ENCODE data around the gene PPFIA4.

The PPFIA4 gene

DNA sequence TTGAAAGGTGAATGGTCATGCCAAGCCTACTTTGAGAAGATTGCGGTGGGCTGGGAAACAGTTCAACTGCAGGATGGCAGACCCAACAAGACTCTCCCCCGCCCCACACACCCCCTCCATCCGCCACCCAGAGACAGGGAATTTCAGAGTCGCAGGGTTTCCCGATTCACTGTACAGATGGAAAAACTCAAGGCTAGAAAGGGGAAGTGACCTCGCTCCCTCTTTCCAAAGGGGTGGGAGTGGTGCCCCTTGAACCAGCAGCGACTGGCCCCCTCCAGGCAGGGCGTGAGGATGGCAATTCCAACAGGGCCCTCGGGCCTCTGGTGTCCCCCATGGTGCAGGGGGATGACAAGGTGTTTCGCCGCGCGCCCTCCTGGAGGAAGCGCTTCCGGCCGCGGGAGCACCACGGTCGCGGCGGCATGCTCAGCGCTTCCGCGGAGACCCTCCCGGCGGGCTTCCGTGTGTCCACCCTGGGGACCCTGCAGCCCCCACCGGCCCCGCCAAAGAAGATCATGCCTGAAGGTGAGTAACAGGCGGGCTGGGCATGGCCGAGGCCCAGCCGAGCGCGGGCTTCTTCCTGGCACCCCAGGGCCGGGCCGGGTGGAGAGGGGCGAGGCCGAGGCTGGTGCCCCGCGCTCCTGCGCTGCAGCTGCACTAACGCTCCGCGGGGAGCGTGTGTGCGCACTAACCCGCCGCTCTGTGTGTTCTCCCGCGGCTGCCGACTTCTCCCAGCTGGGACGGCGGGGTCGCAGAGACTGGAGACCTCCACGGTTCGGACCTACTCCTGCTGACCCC is 49.1 kb downstream of the PPFIA4 start:
- no peak for DNase-seq
- Histone ChIP-seq H3F3A (ENCODE audit: insufficient read depth, low read length) (no peaks in the 10 kb centered on the region), H3K9me2 (replicated peaks; ENCODE audit: insufficient read depth, low read length) (no peaks in the 10 kb centered on the region), H3K4me3 (ENCODE audit: low read length) (no peak overlapping the region), H3K79me2 (ENCODE audit: low read length) (no peaks in the 10 kb centered on the region), H3K4me2 (ENCODE audit: low read depth, low read length) (no peak overlapping the region), H3K4me1 (ENCODE audit: low read length) (no peaks in the 10 kb centered on the region), H2AFZ (ENCODE audit: low read length) (no peak overlapping the region), H3K36me3 (replicated peaks; ENCODE audit: insufficient read depth, low read length) (no peaks in the 10 kb centered on the region), H3K9me3 (replicated peaks; ENCODE audit: insufficient read depth, low read length) (no peaks in the 10 kb centered on the region), H3K27me3 (replicated peaks; ENCODE audit: insufficient read depth, low read length) (no peaks in the 10 kb centered on the region), H3K27ac (ENCODE audit: low read length) (no peak overlapping the region), H4K20me1 (ENCODE audit: insufficient read depth, low read length) (no peaks in the 10 kb centered on the region), H3K9ac (ENCODE audit: low read length) (no peak overlapping the region)
- TF ChIP-seq EZH2 (optimal IDR thresholded peaks at IDR 0.05; ENCODE audit: low read depth, low read length) (no peak), EZH2phosphoT487 (IDR thresholded peaks at IDR 0.05; ENCODE audit: low read length) (no peak)
- TF ChIP-seq, protein P1, sequence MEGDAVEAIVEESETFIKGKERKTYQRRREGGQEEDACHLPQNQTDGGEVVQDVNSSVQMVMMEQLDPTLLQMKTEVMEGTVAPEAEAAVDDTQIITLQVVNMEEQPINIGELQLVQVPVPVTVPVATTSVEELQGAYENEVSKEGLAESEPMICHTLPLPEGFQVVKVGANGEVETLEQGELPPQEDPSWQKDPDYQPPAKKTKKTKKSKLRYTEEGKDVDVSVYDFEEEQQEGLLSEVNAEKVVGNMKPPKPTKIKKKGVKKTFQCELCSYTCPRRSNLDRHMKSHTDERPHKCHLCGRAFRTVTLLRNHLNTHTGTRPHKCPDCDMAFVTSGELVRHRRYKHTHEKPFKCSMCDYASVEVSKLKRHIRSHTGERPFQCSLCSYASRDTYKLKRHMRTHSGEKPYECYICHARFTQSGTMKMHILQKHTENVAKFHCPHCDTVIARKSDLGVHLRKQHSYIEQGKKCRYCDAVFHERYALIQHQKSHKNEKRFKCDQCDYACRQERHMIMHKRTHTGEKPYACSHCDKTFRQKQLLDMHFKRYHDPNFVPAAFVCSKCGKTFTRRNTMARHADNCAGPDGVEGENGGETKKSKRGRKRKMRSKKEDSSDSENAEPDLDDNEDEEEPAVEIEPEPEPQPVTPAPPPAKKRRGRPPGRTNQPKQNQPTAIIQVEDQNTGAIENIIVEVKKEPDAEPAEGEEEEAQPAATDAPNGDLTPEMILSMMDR (IDR thresholded peaks at IDR 0.05; ENCODE audit: low read length) = no peak

DNA sequence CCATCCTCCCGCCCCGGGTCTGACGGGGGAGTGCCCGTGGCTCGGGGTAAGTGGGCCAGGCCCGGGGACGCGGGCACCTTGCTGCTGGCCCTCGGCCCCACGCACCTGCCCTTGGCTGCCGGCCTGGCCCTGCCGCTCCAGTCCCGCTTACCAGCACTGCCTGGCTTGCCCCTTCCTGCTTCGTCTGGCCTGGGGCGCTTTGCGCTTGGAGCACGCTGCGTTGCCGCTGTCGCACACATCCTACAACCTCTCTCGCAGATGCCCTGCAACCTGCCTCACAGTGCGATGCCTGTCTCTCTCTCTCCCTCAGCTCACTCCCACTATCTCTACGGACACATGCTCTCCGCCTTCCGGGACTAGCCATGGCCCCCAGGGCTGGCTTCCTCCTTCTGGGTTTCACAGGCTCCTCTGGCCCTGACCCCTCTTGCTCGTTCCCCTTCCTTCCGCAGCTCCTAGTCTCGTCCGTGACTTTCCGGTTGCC is 49.8 kb downstream of the PPFIA4 start:
- H3K4me1 ChIP-seq (ENCODE audit: low read length) = no peaks in the 10 kb centered on the region
- no peaks in the 10 kb centered on the region for H3K9me2 ChIP-seq (replicated peaks; ENCODE audit: insufficient read depth, low read length)
- no peaks in the 10 kb centered on the region for H3K36me3 ChIP-seq (replicated peaks; ENCODE audit: insufficient read depth, low read length)
- no peak overlapping the region for H3K27ac ChIP-seq (ENCODE audit: low read length)
- H3K9me3 ChIP-seq (replicated peaks; ENCODE audit: insufficient read depth, low read length) = no peaks in the 10 kb centered on the region
- DNase-seq = no peak
- no peak overlapping the region for H3K4me2 ChIP-seq (ENCODE audit: low read depth, low read length)
- no peaks in the 10 kb centered on the region for H3F3A ChIP-seq (ENCODE audit: insufficient read depth, low read length)
- no peak overlapping the region for H3K4me3 ChIP-seq (ENCODE audit: low read length)
- H3K27me3 ChIP-seq (replicated peaks; ENCODE audit: insufficient read depth, low read length) = no peaks in the 10 kb centered on the region
- H3K79me2 ChIP-seq (ENCODE audit: low read length) = no peaks in the 10 kb centered on the region
- no peaks in the 10 kb centered on the region for H4K20me1 ChIP-seq (ENCODE audit: insufficient read depth, low read length)
- no peak overlapping the region for H3K9ac ChIP-seq (ENCODE audit: low read length)
- TF ChIP-seq, protein P1 (IDR thresholded peaks at IDR 0.05; ENCODE audit: low read length) = no peak
- no peak for TF ChIP-seq EZH2phosphoT487 (IDR thresholded peaks at IDR 0.05; ENCODE audit: low read length)
- no peak for TF ChIP-seq EZH2 (optimal IDR thresholded peaks at IDR 0.05; ENCODE audit: low read depth, low read length)
- no peak overlapping the region for H2AFZ ChIP-seq (ENCODE audit: low read length)

DNA sequence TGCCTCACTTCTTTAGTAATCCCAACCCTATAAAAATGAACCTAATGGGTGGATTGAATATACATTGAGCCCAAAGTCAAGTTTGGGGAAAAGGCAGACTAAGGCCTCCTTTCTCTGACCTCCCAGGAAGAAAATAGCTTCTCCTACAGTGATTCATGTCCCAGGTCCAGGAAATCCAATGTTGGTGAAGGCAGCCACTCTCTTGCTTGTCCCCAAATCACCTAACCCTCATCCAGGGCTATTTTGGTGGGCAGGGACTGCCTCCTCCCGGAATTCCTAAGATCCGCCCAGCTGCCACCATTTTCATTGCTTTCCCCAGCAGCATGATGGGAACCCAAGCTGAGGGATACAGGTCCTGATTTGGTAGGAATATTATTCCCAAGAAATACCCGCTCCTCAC is 51.1 kb downstream of the PPFIA4 start:
- Histone ChIP-seq H3K27ac (ENCODE audit: low read length) (no peak overlapping the region), H3K79me2 (ENCODE audit: low read length) (no peaks in the 10 kb centered on the region), H3F3A (ENCODE audit: insufficient read depth, low read length) (no peaks in the 10 kb centered on the region), H3K9ac (ENCODE audit: low read length) (no peak overlapping the region), H3K27me3 (replicated peaks; ENCODE audit: insufficient read depth, low read length) (no peaks in the 10 kb centered on the region), H3K9me3 (replicated peaks; ENCODE audit: insufficient read depth, low read length) (no peaks in the 10 kb centered on the region), H2AFZ (ENCODE audit: low read length) (no peak overlapping the region), H3K4me2 (ENCODE audit: low read depth, low read length) (no peak overlapping the region), H4K20me1 (ENCODE audit: insufficient read depth, low read length) (no peaks in the 10 kb centered on the region), H3K36me3 (replicated peaks; ENCODE audit: insufficient read depth, low read length) (no peaks in the 10 kb centered on the region), H3K9me2 (replicated peaks; ENCODE audit: insufficient read depth, low read length) (no peaks in the 10 kb centered on the region), H3K4me3 (ENCODE audit: low read length) (no peak overlapping the region), H3K4me1 (ENCODE audit: low read length) (no peaks in the 10 kb centered on the region)
- no peak for DNase-seq
- no peak for TF ChIP-seq EZH2 (optimal IDR thresholded peaks at IDR 0.05; ENCODE audit: low read depth, low read length)
- TF ChIP-seq, protein P1 (IDR thresholded peaks at IDR 0.05; ENCODE audit: low read length) = no peak
- no peak for TF ChIP-seq EZH2phosphoT487 (IDR thresholded peaks at IDR 0.05; ENCODE audit: low read length)

Data from MM.1S (cell line).